K562 (cell line): Measurements from ENCODE around the gene GALNS. TPM values are rescaled to one million over a fixed set of nuclear protein-coding genes. Genes with fewer than 3 reads are reported as not detected.

Experiments used
- DPF2 ChIP-seq: fragments of 450-650 bp; IDR thresholded peaks from 2 replicates; pipeline ENCODE4 v1.6.1; 2016
- FOXK1 ChIP-seq: sonication (generic); formaldehyde crosslinking; IDR thresholded peaks from 2 replicates; pipeline ENCODE4 v1.8.0; 2022; ENCODE audit warnings: missing genetic modification reagents, mild to moderate bottlenecking, borderline replicate concordance
- FUS ChIP-seq: fragments of 200-400 bp; formaldehyde crosslinking; optimal IDR thresholded peaks from 2 replicates; pipeline ENCODE3; 2017; ENCODE audit warnings: low read depth, low read length
- JUN ChIP-seq, 2 experiments: sonication (generic) in 1 of 2; formaldehyde crosslinking in 1 of 2; IDR thresholded peaks; 2 replicates each; pipeline versions ENCODE4 v1.6.1 to v1.8.0; 2012 to 2022; ENCODE audit warnings: borderline replicate concordance in 2 of 2, mild to moderate bottlenecking in 2 of 2, improper control_type of control experiment in 1 of 2, low read depth in 1 of 2, low read length in 1 of 2, missing genetic modification reagents in 1 of 2
- NCOA6 ChIP-seq: fragments of 450-650 bp; IDR thresholded peaks from 2 replicates; pipeline ENCODE4 v1.6.1; 2017; ENCODE audit warnings: mild to moderate bottlenecking
- PHB ChIP-seq: fragments of 250-450 bp; sonication (Bioruptor Pico); IDR thresholded peaks from 2 replicates; pipeline ENCODE4 v1.5.0; 2021
- POLR2H ChIP-seq: IDR thresholded peaks from 2 replicates; pipeline ENCODE4 v1.6.1; 2016; ENCODE audit warnings: missing genetic modification characterization, low read depth, mild to moderate bottlenecking, control low read depth, missing compliant biosample characterization, moderate library complexity
- RB1 ChIP-seq: fragments of 450-650 bp; IDR thresholded peaks from 2 replicates; pipeline ENCODE4 v1.6.1; 2017; ENCODE audit warnings: low read depth, mild to moderate bottlenecking
- RHOXF2B ChIP-seq: fragments of 250-450 bp; sonication (Bioruptor Pico); conservative IDR thresholded peaks from 2 replicates; pipeline ENCODE4 v1.5.1; 2021
- SOX6 ChIP-seq: fragments of 450-650 bp; IDR thresholded peaks from 2 replicates; pipeline ENCODE4 v1.6.1; 2014; ENCODE audit warnings: mild to moderate bottlenecking
- TRIM28 ChIP-seq: fragments of 450-650 bp; IDR thresholded peaks from 2 replicates; pipeline ENCODE4 v1.6.1; 2017
- ZFP30 ChIP-seq: fragments of 250-450 bp; sonication (Bioruptor Pico); IDR thresholded peaks from 2 replicates; pipeline ENCODE4 v1.8.0; 2022; ENCODE audit warnings: moderate library complexity, mild to moderate bottlenecking, inconsistent platforms, borderline replicate concordance
- ZFPM2 ChIP-seq: fragments of 250-450 bp; sonication (Bioruptor Pico); IDR thresholded peaks from 2 replicates; pipeline ENCODE4 v1.5.1; 2022; ENCODE audit warnings: mild to moderate bottlenecking
- ZNF316 ChIP-seq: fragments of 450-650 bp; IDR thresholded peaks from 2 replicates; pipeline ENCODE4 v1.6.1; 2016
- ZNF445 ChIP-seq: fragments of 250-450 bp; sonication (Bioruptor Pico); IDR thresholded peaks from 2 replicates; pipeline ENCODE4 v1.4.0; 2020; ENCODE audit warnings: low read depth, mild to moderate bottlenecking, moderate library complexity
- ZNF668 ChIP-seq: fragments of 250-450 bp; sonication (Bioruptor Pico); IDR thresholded peaks from 2 replicates; pipeline ENCODE4 v1.8.0; 2022; ENCODE audit warnings: mild to moderate bottlenecking, inconsistent platforms
- ZNF699 ChIP-seq: fragments of 250-450 bp; sonication (Bioruptor Pico); IDR thresholded peaks from 2 replicates; pipeline ENCODE4 v1.8.0; 2021; ENCODE audit warnings: mild to moderate bottlenecking, moderate library complexity; ENCODE audit not compliant: insufficient replicate concordance
- polyA plus RNA-seq, 8 experiments: library from polyadenylated mRNA; depleted of rRNA in 4 of 8; stranded (reverse) in 5 of 8; unstranded in 3 of 8; fragments of >200 nt; fragmentation: Nextera tagmentation in 2 of 8; fragmentation: Illumina TruSeq in 1 of 8; extraction: Ambion mirVana in 2 of 8; extraction: Trizol in 1 of 8; gene quantifications; 2 replicates each; pipeline versions ENCODE4 v1.2.1 to v1.2.3, GENCODE V29; 2011 to 2014; ENCODE audit warnings: inconsistent platforms in 1 of 8, missing spikeins in 1 of 8
- total RNA-seq, 7 experiments: library from RNA; depleted of rRNA in 6 of 7; stranded (reverse); fragments of >200 nt in 6 of 7; fragmentation: Illumina TruSeq in 2 of 7; extraction: Trizol in 2 of 7; gene quantifications; 2 replicates each; pipeline versions ENCODE4 v1.2.1 to v1.2.3, GENCODE V29; 2011 to 2021; ENCODE audit warnings: low replicate concordance in 1 of 7
- TF ChIP-seq, protein P1 (sequence below): fragments of 200-800 bp; sonication (Bioruptor generic); IDR thresholded peaks from 2 replicates; pipeline ENCODE4 v1.6.1; 2016; ENCODE audit warnings: missing genetic modification characterization, missing compliant biosample characterization
- TF ChIP-seq, protein P2 (sequence below): fragments of 250-450 bp; sonication (Bioruptor Pico); IDR thresholded peaks from 2 replicates; pipeline ENCODE4 v1.6.1; 2021; ENCODE audit warnings: mild to moderate bottlenecking
- TF ChIP-seq, protein P3 (sequence below): fragments of 450-650 bp; formaldehyde crosslinking; conservative IDR thresholded peaks from 2 replicates; pipeline ENCODE4 v1.4.0; 2022; ENCODE audit warnings: mild to moderate bottlenecking, missing genetic modification characterization
- TF ChIP-seq, protein P4 (sequence below): fragments of 450-650 bp; IDR thresholded peaks from 2 replicates; pipeline ENCODE4 v1.6.1; 2016; ENCODE audit warnings: missing biosample characterization, missing genetic modification characterization

GALNS gene
- total and polyA plus RNA-seq, 9 of the 15 experiments (the other 6 are each of a cell fraction or from before 2014, with no cell fraction given), result 0.38 to 13.2 (median 4.3) TPM

DNA sequence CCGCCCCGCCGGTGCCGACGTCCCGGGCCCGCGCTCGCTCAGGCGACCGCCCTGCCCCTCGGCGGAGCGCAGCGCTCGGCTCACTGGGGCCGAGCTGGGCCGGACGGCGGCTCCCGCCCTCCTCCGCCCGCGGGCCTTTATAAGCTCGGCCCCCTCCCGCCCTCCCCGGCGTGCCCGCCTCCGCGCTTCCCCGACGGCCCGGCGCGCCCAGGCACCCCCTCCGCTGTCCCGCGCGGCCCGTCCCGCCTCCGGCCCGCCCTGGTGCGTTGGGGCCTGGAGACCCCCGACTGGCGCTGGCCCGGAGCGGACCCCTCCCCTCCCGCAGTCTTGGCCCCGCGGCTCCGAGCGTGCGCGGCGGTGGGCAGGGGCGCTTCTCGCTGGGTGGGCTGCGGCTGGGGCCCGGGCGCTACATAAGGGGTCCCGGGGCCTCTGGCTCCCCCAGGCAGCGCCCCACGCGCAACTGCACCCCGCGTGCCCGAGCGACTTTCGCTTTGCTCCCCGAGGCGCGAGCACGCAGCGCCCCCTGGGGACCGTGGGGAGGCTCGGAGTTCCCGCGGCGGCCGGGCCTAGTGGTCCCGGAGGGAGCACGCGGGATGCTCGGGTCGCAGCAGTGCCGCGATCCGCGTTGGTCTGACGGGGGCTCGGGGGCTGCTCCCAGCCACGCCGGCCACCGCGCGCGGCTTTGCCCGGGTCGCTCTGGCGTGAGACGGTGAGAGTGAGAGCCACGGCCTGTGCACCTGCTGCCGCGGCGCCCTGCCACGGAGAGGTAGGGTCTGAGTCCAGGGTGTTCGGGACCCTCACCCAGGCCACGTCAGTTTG, 71.4 kb downstream of the GALNS start, which contains the start of gene PIEZO1 (continued):
- TF ChIP-seq, protein P1, sequence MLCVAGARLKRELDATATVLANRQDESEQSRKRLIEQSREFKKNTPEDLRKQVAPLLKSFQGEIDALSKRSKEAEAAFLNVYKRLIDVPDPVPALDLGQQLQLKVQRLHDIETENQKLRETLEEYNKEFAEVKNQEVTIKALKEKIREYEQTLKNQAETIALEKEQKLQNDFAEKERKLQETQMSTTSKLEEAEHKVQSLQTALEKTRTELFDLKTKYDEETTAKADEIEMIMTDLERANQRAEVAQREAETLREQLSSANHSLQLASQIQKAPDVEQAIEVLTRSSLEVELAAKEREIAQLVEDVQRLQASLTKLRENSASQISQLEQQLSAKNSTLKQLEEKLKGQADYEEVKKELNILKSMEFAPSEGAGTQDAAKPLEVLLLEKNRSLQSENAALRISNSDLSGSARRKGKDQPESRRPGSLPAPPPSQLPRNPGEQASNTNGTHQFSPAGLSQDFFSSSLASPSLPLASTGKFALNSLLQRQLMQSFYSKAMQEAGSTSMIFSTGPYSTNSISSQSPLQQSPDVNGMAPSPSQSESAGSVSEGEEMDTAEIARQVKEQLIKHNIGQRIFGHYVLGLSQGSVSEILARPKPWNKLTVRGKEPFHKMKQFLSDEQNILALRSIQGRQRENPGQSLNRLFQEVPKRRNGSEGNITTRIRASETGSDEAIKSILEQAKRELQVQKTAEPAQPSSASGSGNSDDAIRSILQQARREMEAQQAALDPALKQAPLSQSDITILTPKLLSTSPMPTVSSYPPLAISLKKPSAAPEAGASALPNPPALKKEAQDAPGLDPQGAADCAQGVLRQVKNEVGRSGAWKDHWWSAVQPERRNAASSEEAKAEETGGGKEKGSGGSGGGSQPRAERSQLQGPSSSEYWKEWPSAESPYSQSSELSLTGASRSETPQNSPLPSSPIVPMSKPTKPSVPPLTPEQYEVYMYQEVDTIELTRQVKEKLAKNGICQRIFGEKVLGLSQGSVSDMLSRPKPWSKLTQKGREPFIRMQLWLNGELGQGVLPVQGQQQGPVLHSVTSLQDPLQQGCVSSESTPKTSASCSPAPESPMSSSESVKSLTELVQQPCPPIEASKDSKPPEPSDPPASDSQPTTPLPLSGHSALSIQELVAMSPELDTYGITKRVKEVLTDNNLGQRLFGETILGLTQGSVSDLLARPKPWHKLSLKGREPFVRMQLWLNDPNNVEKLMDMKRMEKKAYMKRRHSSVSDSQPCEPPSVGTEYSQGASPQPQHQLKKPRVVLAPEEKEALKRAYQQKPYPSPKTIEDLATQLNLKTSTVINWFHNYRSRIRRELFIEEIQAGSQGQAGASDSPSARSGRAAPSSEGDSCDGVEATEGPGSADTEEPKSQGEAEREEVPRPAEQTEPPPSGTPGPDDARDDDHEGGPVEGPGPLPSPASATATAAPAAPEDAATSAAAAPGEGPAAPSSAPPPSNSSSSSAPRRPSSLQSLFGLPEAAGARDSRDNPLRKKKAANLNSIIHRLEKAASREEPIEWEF (CRISPR knock-in tag), result no peak
- no peak; the same call in 1 of the 2 replicates for TF ChIP-seq DPF2
- TF ChIP-seq ZNF316, result no peak
- peak; percentile 99 for TF ChIP-seq RB1
- no peak for TF ChIP-seq ZNF699 (CRISPR knock-in tag)
- peak; percentile 69 for TF ChIP-seq FUS
- TF ChIP-seq, protein P2, sequence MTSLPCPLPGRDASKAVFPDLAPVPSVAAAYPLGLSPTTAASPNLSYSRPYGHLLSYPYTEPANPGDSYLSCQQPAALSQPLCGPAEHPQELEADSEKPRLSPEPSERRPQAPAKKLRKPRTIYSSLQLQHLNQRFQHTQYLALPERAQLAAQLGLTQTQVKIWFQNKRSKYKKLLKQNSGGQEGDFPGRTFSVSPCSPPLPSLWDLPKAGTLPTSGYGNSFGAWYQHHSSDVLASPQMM, result no peak
- TF ChIP-seq RHOXF2B, result no peak
- peak; percentile 70; the same call in 1 of the 2 replicates for TF ChIP-seq FOXK1
- TF ChIP-seq ZFPM2, result no peak
- TF ChIP-seq, protein P3, sequence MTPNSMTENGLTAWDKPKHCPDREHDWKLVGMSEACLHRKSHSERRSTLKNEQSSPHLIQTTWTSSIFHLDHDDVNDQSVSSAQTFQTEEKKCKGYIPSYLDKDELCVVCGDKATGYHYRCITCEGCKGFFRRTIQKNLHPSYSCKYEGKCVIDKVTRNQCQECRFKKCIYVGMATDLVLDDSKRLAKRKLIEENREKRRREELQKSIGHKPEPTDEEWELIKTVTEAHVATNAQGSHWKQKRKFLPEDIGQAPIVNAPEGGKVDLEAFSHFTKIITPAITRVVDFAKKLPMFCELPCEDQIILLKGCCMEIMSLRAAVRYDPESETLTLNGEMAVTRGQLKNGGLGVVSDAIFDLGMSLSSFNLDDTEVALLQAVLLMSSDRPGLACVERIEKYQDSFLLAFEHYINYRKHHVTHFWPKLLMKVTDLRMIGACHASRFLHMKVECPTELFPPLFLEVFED, result no peak
- TF ChIP-seq, protein P4, sequence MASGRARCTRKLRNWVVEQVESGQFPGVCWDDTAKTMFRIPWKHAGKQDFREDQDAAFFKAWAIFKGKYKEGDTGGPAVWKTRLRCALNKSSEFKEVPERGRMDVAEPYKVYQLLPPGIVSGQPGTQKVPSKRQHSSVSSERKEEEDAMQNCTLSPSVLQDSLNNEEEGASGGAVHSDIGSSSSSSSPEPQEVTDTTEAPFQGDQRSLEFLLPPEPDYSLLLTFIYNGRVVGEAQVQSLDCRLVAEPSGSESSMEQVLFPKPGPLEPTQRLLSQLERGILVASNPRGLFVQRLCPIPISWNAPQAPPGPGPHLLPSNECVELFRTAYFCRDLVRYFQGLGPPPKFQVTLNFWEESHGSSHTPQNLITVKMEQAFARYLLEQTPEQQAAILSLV (tag), result no peak
- no peak for TF ChIP-seq SOX6
- TF ChIP-seq ZNF445 (CRISPR knock-in tag), result no peak
- no peak for TF ChIP-seq ZFP30
- TF ChIP-seq POLR2H (tag), result no peak
- peak; percentile 59; the same call in 1 of the 2 replicates for TF ChIP-seq JUN (IDR thresholded peaks at IDR 0.05; ENCODE audit: borderline replicate concordance, low read depth, low read length)
- TF ChIP-seq JUN (CRISPR knock-in tag; IDR thresholded peaks at IDR 0.05; ENCODE audit: borderline replicate concordance), result peak; percentile 76; the same call in 1 of the 2 replicates
- TF ChIP-seq PHB (CRISPR knock-in tag), result no peak; the same call in 1 of the 2 replicates
- TF ChIP-seq ZNF668 (CRISPR knock-in tag), result no peak
- no peak; the same call in 1 of the 2 replicates for TF ChIP-seq NCOA6
- no peak; the same call in 1 of the 2 replicates for TF ChIP-seq TRIM28
